SH-SY5Y (cell line): Measurements from ENCODE around the gene PFN4.

Experiments used
- GATA2 ChIP-seq: IDR thresholded peaks from 2 replicates; pipeline ENCODE4 v1.6.1; 2011; ENCODE audit warnings: mild to moderate bottlenecking, low read depth, low read length
- GATA3 ChIP-seq: IDR thresholded peaks from 2 replicates; pipeline ENCODE4 v1.6.1; 2011; ENCODE audit warnings: low read depth, mild to moderate bottlenecking, low read length, moderate library complexity

DNA sequence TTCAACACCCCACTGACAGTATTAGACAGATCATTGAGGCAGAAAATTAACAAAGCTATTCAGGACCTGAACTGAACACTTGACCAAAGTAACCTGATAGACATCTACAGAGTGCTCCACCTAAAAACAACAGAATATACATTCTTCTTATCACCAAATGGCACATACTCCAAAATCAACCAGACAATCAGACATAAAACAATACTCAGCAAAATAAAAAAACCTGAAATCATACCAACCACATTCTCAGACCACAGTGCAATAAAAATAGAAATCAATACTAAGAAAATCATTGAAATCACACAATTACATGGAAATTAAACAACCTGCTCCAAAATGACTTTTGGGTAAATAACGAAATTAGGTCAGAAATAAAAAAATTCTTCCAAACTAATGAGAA is 15.8 kb downstream of the PFN4 start:
- no peak for TF ChIP-seq GATA3
- no peak for TF ChIP-seq GATA2
